ENCODE results near the gene PEX19. TPM values are rescaled to one million over a fixed set of nuclear protein-coding genes. Genes with fewer than 3 reads are reported as not detected.
A peak's percentile ranks its signal among the peaks of the same experiment; 100 is the strongest.

Gene PEX19
- total RNA-seq, 4 donors from 2014 or later: 21.2 to 39.7 (median 25.1) TPM

GRCh38 chr1:160258177-160258798 lies 26.6 kb downstream of the PEX19 start:
- Histone ChIP-seq H3K27ac (no peak overlapping the region), H3K4me1 (peaks cover 11 to 64% (median 36%) of the 10 kb centered on the region in 3 donors), H3K27me3 (no peaks in the 10 kb centered on the region), H3K36me3 (peaks cover 0 to 38% (median 0%) of the 10 kb centered on the region in 3 donors), H3K4me3 (no peak overlapping the region), H3K9me3 (no peaks in the 10 kb centered on the region)
- DNase-seq: no peak
- TF ChIP-seq CTCF (IDR thresholded peaks at IDR 0.05) (no peak), POLR2A (IDR thresholded peaks at IDR 0.05) (no peak)
- intact Hi-C loops (cut with DNase I): loop anchor here (10.0 kb wide), 1 partner anchor 163 kb away; the partner anchor contains the start of gene IGSF8
- whole genome bisulfite sequencing, 2 donors: 92 to 94% methylated on average over 6 to 7 of the region's 7 CpGs

- H3K4me1 ChIP-seq: peaks cover 11 to 57% (median 31%) of the 10 kb centered on the region in 3 donors
- intact Hi-C loops (cut with DNase I): loop anchor here (10.0 kb wide), 1 partner anchor 163 kb away; the partner anchor contains the start of gene IGSF8
- no peak overlapping the region for H3K27ac ChIP-seq
Observed at GRCh38 chr1:160257411-160258015, 27.4 kb downstream of the PEX19 start.

GRCh38 chr1:160256396-160257046 lies 28.4 kb downstream of the PEX19 start:
- H3K27me3 ChIP-seq: no peaks in the 10 kb centered on the region
- no peak for DNase-seq
- peaks cover 11 to 62% (median 31%) of the 10 kb centered on the region in 3 donors for H3K4me1 ChIP-seq
- no peak overlapping the region for H3K4me3 ChIP-seq
- TF ChIP-seq POLR2A (IDR thresholded peaks at IDR 0.05) (no peak), CTCF (IDR thresholded peaks at IDR 0.05) (no peak)
- intact Hi-C loops (cut with DNase I): loop anchor here (10.0 kb wide), 1 partner anchor 162 kb away; the partner anchor contains the start of gene IGSF8
- no peak overlapping the region for H3K27ac ChIP-seq
- H3K36me3 ChIP-seq: peaks cover 0 to 45% (median 0%) of the 10 kb centered on the region in 3 donors
- no peaks in the 10 kb centered on the region for H3K9me3 ChIP-seq
- 25 to 26% methylated on average over 3 of the region's 3 CpGs for WGBS, 2 donors

More at GRCh38 chr1:160257411-160258015, 27.4 kb downstream of the PEX19 start:
- H3K9me3 ChIP-seq: no peaks in the 10 kb centered on the region
- no peaks in the 10 kb centered on the region for H3K27me3 ChIP-seq
- WGBS, 2 donors: 86 to 92% methylated on average over 6 of the region's 6 CpGs
- DNase-seq: no peak
- no peak for TF ChIP-seq CTCF (IDR thresholded peaks at IDR 0.05)
- no peak for TF ChIP-seq POLR2A (IDR thresholded peaks at IDR 0.05)
- H3K4me3 ChIP-seq: no peak overlapping the region
- peaks cover 0 to 45% (median 0%) of the 10 kb centered on the region in 3 donors for H3K36me3 ChIP-seq

- Histone ChIP-seq H3K4me3 (no peak overlapping the region), H3K9me3 (no peaks in the 10 kb centered on the region), H3K27me3 (no peaks in the 10 kb centered on the region), H3K4me1 (peaks cover 6 to 58% (median 26%) of the 10 kb centered on the region in 3 donors), H3K27ac (no peak overlapping the region), H3K36me3 (peaks cover 0 to 45% (median 0%) of the 10 kb centered on the region in 3 donors)
- no peak for TF ChIP-seq POLR2A (IDR thresholded peaks at IDR 0.05)
- intact Hi-C loops (cut with DNase I): loop anchor here (10.0 kb wide), 1 partner anchor 161 kb away; the partner anchor contains the start of gene IGSF8
- WGBS, 2 donors: 68 to 87% methylated on average over 4 of the region's 4 CpGs
- no peak for DNase-seq
Observed at GRCh38 chr1:160255781-160256300, 29.1 kb downstream of the PEX19 start.

GRCh38 chr1:160251687-160252526 lies 33.0 kb downstream of the PEX19 start:
- peak overlapping the region in 1 of 4 donors; percentile 20 for H3K27ac ChIP-seq
- 76 to 78% methylated on average over 5 of the region's 5 CpGs for WGBS, 2 donors
- no peaks in the 10 kb centered on the region for H3K9me3 ChIP-seq
- TF ChIP-seq CTCF (IDR thresholded peaks at IDR 0.05) (peak; percentile 29 to 80 (median 69)), POLR2A (IDR thresholded peaks at IDR 0.05) (no peak)
- H3K4me3 ChIP-seq: no peak overlapping the region
- peaks cover 0 to 39% (median 0%) of the 10 kb centered on the region in 3 donors for H3K36me3 ChIP-seq
- intact Hi-C loops (cut with DNase I): loop anchor here (5.0 to 10.0 kb wide), 2 partner anchors 55 to 157 kb away; partner anchors contain the start of gene IGSF8
- no peaks in the 10 kb centered on the region for H3K27me3 ChIP-seq
- H3K4me1 ChIP-seq: peaks cover 0 to 20% (median 4%) of the 10 kb centered on the region in 3 donors
- DNase-seq: no peak
